ENCODE results near the gene SYNPR.

SYNPR gene

GRCh38 chr3:63514678-63515077 is 236.6 kb downstream of the SYNPR start:
- no peak overlapping the region for H3K27ac ChIP-seq
- no peak for DNase-seq (ENCODE audit: low spot score)
- TF ChIP-seq CTCF (conservative IDR thresholded peaks at IDR 0.05; ENCODE audit: low read depth): no peak
- ChIA-PET POLR2A (ENCODE audit: low non-redundant PET) (no interaction called here), CTCF (no interaction called here)

DNA sequence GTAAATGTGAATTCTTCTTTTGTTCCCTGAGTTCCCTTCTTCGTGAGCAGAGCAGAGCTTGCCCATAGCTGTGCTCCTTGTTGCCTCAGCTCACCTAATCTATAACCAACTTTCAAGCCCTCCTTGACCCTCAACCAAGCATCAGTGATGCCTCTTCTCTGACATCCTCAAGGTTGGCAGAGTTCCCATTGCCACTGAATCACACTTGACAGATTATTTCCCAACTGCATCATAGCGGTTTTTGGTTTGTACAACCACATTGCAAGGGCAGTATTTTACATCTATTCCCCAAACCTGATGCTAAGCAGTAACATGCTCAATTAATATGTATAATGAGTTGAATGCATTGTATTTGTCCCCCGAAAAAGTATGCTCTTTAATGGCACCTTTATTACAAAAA is 241.3 kb downstream of the SYNPR start:
- DNase-seq (ENCODE audit: low spot score): no peak
- CTCF ChIA-PET: no interaction called here

DNA sequence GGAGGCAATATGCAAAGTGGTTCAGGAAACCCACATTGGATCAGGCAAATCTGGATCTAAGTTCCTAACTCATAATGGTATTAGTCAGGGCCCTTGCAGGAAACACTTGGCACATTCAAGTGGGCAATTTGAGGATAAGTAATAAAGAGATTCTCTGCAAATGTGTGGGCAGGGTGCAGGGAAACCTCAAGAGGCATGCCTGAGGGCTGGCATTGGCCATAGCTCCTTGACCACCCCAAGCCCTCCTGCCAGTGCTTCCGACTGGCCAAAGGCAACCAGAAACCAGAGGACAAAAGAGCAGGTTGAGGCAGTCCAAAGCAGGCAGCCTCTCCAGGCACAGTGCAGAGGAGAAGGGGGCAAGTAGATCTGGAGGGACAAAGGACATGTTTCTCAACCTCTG is 243.5 kb downstream of the SYNPR start:
- H3K27ac ChIP-seq: no peak overlapping the region
- DNase-seq (ENCODE audit: low spot score): no peak
- CTCF ChIA-PET: no interaction called here
- TF ChIP-seq CTCF (conservative IDR thresholded peaks at IDR 0.05; ENCODE audit: low read depth): no peak
- POLR2A ChIA-PET (ENCODE audit: low non-redundant PET): no interaction called here

More for the DNA sequence above, 241.3 kb downstream of the SYNPR start:
- H3K27ac ChIP-seq: no peak overlapping the region
- POLR2A ChIA-PET (ENCODE audit: low non-redundant PET): no interaction called here
- TF ChIP-seq CTCF (conservative IDR thresholded peaks at IDR 0.05; ENCODE audit: low read depth): no peak

GRCh38 chr3:63523100-63523499 is 245.0 kb downstream of the SYNPR start:
- DNase-seq (ENCODE audit: low spot score): no peak
- no peak for TF ChIP-seq CTCF (conservative IDR thresholded peaks at IDR 0.05; ENCODE audit: low read depth)
- no peak overlapping the region for H3K27ac ChIP-seq
- POLR2A ChIA-PET (ENCODE audit: low non-redundant PET): no interaction called here
- CTCF ChIA-PET: no interaction called here

GRCh38 chr3:63528325-63529000 is 250.4 kb downstream of the SYNPR start:
- POLR2A ChIA-PET (ENCODE audit: low non-redundant PET): no interaction called here

DNA sequence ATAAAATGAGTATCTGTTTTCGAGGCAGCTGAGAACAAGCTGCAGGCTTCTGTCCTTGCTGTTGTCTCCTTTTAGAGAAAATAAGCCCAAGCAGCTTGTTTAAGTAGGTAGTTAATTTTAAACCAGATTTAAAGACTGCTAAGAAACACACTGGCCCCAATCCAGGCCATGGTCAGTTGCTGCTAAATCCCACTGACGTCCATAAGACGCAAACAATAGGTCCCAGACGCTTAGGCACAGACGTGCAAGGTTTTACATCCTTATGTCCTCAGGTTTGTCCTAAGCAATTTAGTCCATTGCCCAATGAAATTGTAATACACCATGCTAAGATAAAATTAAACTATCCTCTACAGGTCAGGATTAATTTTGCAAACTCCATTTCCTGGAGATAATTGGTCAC is 254.4 kb downstream of the SYNPR start:
- no peak for DNase-seq (ENCODE audit: low spot score)
- ChIA-PET CTCF (no interaction called here), POLR2A (ENCODE audit: low non-redundant PET) (no interaction called here)
- H3K27ac ChIP-seq: no peak overlapping the region
- no peak for TF ChIP-seq CTCF (conservative IDR thresholded peaks at IDR 0.05; ENCODE audit: low read depth)

More at GRCh38 chr3:63528325-63529000, 250.4 kb downstream of the SYNPR start:
- no peak overlapping the region for H3K27ac ChIP-seq
- TF ChIP-seq CTCF (conservative IDR thresholded peaks at IDR 0.05; ENCODE audit: low read depth): no peak
- CTCF ChIA-PET: no interaction called here
- no peak for DNase-seq (ENCODE audit: low spot score)

All from RWPE1 (cell line).